Trophoblast cell (in vitro differentiated cells and primary cell): ENCODE data around the gene GNB3.
"Not testable (repeated sequence)": the region's sequence is repeated elsewhere in the genome, so short reads cannot be mapped to it uniquely, and the experiment has no call there.

Experiments
- DNase-seq, 2 donors: peaks; one replicate each; pipeline ENCODE4 v3.0.0-alpha.2; 2016
- H2AFZ ChIP-seq: 2 replicates; pipeline ENCODE4 v1.6.1; 2013; ENCODE audit warnings: low read length, moderate library complexity, mild to moderate bottlenecking; ENCODE audit not compliant: insufficient read depth, poor library complexity
- H2AK5ac ChIP-seq: 2 replicates; pipeline ENCODE4 v1.6.1; 2013; ENCODE audit warnings: mild to moderate bottlenecking, low read length
- H2BK120ac ChIP-seq: 2 replicates; pipeline ENCODE4 v1.6.1; 2013; ENCODE audit warnings: low read length, mild to moderate bottlenecking, moderate library complexity; ENCODE audit not compliant: insufficient read depth, poor library complexity
- H2BK12ac ChIP-seq: 2 replicates; pipeline ENCODE4 v1.6.1; 2013; ENCODE audit warnings: mild to moderate bottlenecking, low read length, moderate library complexity
- H2BK5ac ChIP-seq: 2 replicates; pipeline ENCODE4 v1.6.1; 2013; ENCODE audit warnings: low read length, low read depth, moderate library complexity, mild to moderate bottlenecking; ENCODE audit not compliant: poor library complexity
- H3K14ac ChIP-seq: 2 replicates; pipeline ENCODE4 v1.6.1; 2013; ENCODE audit warnings: mild to moderate bottlenecking, low read length
- H3K18ac ChIP-seq: 2 replicates; pipeline ENCODE4 v1.6.1; 2013; ENCODE audit warnings: mild to moderate bottlenecking, low read length
- H3K23ac ChIP-seq: 2 replicates; pipeline ENCODE4 v1.6.1; 2013; ENCODE audit warnings: low read length
- H3K27ac ChIP-seq: 2 replicates; pipeline ENCODE4 v1.5.1; 2013; ENCODE audit warnings: low read depth, mild to moderate bottlenecking, inconsistent platforms, low read length, moderate library complexity
- H3K27me3 ChIP-seq: 2 replicates; pipeline ENCODE4 v1.6.1; 2013; ENCODE audit warnings: inconsistent platforms, mild to moderate bottlenecking, low read length, moderate library complexity; ENCODE audit not compliant: insufficient read depth
- H3K36me3 ChIP-seq, 2 experiments: 1 replicate in 1 of 2; 2 replicates in 1 of 2; pipeline ENCODE4 v1.6.1; 2013; ENCODE audit warnings: low read length in 2 of 2, mild to moderate bottlenecking in 2 of 2, moderate library complexity in 1 of 2; ENCODE audit not compliant: insufficient read depth in 2 of 2, control insufficient read depth in 1 of 2
- H3K4ac ChIP-seq: 2 replicates; pipeline ENCODE4 v1.6.1; 2013; ENCODE audit warnings: low read depth, mild to moderate bottlenecking, low read length, moderate library complexity
- H3K4me1 ChIP-seq, 2 experiments: 1 replicate in 1 of 2; 2 replicates in 1 of 2; pipeline ENCODE4 v1.6.1; 2013; ENCODE audit warnings: low read length in 2 of 2, mild to moderate bottlenecking in 2 of 2, moderate library complexity in 1 of 2; ENCODE audit not compliant: insufficient read depth in 2 of 2, control insufficient read depth in 1 of 2
- H3K4me2 ChIP-seq: 2 replicates; pipeline ENCODE4 v1.6.1; 2013; ENCODE audit warnings: inconsistent platforms, mild to moderate bottlenecking, low read length, moderate library complexity
- H3K4me3 ChIP-seq: 2 replicates; pipeline ENCODE4 v1.5.1; 2013; ENCODE audit warnings: mild to moderate bottlenecking, low read depth, low read length, inconsistent platforms
- H3K79me1 ChIP-seq: one replicate; pipeline ENCODE4 v1.6.1; 2013; ENCODE audit warnings: low read length
- H3K79me2 ChIP-seq: 2 replicates; pipeline ENCODE4 v1.6.1; 2013; ENCODE audit warnings: low read length, mild to moderate bottlenecking; ENCODE audit not compliant: control insufficient read depth, insufficient read depth, poor library complexity
- H3K9ac ChIP-seq: 2 replicates; pipeline ENCODE4 v1.6.1; 2013; ENCODE audit warnings: mild to moderate bottlenecking, low read length
- H3K9me3 ChIP-seq: 2 replicates; pipeline ENCODE4 v1.6.1; 2013; ENCODE audit warnings: low read depth, mild to moderate bottlenecking, control low read depth, inconsistent platforms, low read length; ENCODE audit not compliant: insufficient read depth
- H4K12ac ChIP-seq: 2 replicates; pipeline ENCODE4 v1.6.1; 2013; ENCODE audit warnings: low read depth, mild to moderate bottlenecking, low read length, moderate library complexity
- H4K8ac ChIP-seq: 2 replicates; pipeline ENCODE4 v1.6.1; 2013; ENCODE audit warnings: low read depth, mild to moderate bottlenecking, low read length, moderate library complexity
- H4K91ac ChIP-seq: one replicate; pipeline ENCODE4 v1.6.1; 2013; ENCODE audit warnings: low read depth, mild to moderate bottlenecking, low read length, moderate library complexity
- WGBS: extraction: QIAGEN DNeasy Blood & Tissue Kit; methylation state at CpG from one replicate; pipeline ENCODE4 v1.1.7; 2013; ENCODE audit warnings: missing lambda C conversion rate; ENCODE audit not compliant: insufficient read length, insufficient coverage; ENCODE audit errors: extremely low coverage; 5-methylcytosine and 5-hydroxymethylcytosine counted together

Gene GNB3

DNA sequence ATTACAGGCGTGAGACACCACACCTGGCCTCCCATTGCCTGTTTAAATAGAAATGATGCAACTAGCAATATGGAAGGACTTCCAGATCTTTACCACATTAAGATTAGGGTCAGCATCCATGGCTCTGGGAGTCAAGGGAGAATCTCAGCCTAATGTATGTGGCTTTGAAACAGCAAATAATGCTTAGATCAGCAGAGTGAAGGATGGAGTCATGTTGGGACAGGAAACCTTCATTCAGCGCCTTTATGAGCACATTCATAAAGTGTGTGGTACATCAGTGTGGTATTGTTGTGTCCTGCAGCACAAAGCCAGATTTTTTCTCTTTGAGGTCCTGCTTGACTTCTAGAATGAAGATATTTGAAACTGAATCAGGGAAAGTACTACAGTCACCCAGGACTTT lies 47.6 kb downstream of the GNB3 start:
- H2BK120ac ChIP-seq = no peak overlapping the region
- H3K4me2 ChIP-seq = no peak overlapping the region
- no peaks in the 10 kb centered on the region for H3K79me2 ChIP-seq
- H3K18ac ChIP-seq = no peak overlapping the region
- no peak overlapping the region for H4K8ac ChIP-seq
- peaks cover 5 to 6% of the 10 kb centered on the region in 2 experiments for H3K4me1 ChIP-seq
- H2AK5ac ChIP-seq = no peak overlapping the region
- no peaks in the 10 kb centered on the region for H3K9me3 ChIP-seq
- no peak overlapping the region for H3K9ac ChIP-seq
- H3K23ac ChIP-seq = no peak overlapping the region
- WGBS = no CpG with 5 or more reads among the region's 2 CpGs
- no peak overlapping the region for H3K14ac ChIP-seq
- no peaks in the 10 kb centered on the region for H3K27me3 ChIP-seq
- no peaks in the 10 kb centered on the region for H3K36me3 ChIP-seq
- no peak overlapping the region for H3K27ac ChIP-seq
- H3K79me1 ChIP-seq = peaks cover 12% of the 10 kb centered on the region
- no peak overlapping the region for H2BK12ac ChIP-seq
- no peak overlapping the region for H4K12ac ChIP-seq
- no peak for DNase-seq
- H4K91ac ChIP-seq = no peak overlapping the region
- H2BK5ac ChIP-seq = no peak overlapping the region
- H3K4me3 ChIP-seq = peak overlapping the region; percentile 43
- no peak overlapping the region for H2AFZ ChIP-seq
- H3K4ac ChIP-seq = no peak overlapping the region

DNA sequence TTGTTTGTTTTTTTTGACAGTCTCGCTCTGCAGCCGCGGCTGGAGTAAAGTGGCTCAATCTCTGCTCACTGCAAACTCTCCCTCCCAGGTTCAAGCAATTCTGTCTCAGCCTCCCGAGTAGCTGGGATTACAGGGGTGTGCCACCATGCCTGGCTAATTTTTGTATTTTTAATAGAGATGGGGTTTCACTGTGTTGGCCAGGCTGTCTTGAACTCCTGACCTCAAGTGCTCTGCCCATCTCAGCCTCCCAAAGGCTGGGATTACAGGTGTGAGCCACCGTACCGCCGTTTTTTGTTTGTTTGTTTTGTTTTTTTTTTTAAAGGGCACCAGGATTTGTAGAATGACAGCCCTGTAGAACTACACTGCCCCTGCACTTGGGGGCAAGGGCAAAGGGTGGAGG lies 48.1 kb downstream of the GNB3 start:
- not testable (repeated sequence) for H3K18ac ChIP-seq, H2BK12ac ChIP-seq, H2BK5ac ChIP-seq, H3K4me1 ChIP-seq, H3K27ac ChIP-seq, H3K4me3 ChIP-seq, H3K79me2 ChIP-seq, H2AFZ ChIP-seq, H3K27me3 ChIP-seq, H4K91ac ChIP-seq, H4K12ac ChIP-seq, H3K9me3 ChIP-seq, H3K9ac ChIP-seq, H3K14ac ChIP-seq, H2AK5ac ChIP-seq, H3K4me2 ChIP-seq, H3K23ac ChIP-seq, H3K36me3 ChIP-seq, H4K8ac ChIP-seq, H2BK120ac ChIP-seq, DNase-seq, H3K4ac ChIP-seq
- peaks cover 12% of the 10 kb centered on the region for H3K79me1 ChIP-seq
- WGBS = no CpG with 5 or more reads among the region's 7 CpGs

DNA sequence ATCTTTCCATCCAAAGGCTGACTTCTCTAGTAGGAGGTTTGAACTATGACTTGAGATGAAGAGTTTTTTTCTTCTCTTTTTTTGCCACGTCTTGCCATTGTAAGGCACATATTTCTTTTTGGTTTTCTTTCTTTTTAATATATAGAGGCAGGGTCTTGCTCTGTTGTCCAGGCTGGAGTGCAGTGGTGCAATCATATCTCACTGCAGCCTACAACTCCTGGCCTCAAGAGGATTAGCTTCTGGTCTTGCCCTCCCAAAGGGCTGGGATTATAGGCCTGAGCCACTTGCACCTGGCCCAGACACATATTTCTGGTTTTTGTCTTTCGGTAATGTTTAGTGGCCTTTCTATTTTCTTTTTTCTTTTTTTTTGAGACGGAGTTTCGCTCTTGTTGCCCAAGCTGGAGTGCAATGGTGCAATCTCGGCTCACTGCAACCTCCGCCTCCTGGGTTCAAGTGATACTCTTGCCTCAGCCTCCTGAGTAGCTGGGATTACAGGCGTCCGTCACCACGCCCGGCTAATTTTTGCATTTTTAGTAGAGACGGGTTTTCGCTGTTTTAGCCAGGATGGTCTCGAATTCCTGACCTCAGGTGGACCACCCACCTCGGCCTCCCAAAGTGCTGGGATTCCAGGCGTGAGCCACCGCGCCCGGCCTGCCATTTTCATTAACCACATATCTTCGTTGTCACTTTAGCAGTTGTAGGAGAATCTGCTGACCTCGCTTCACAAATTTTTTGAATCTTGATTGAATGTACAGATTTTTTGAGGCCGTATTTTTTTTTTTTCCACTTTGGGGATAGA lies 49.2 kb downstream of the GNB3 start:
- H3K9ac ChIP-seq, H4K8ac ChIP-seq, H3K27me3 ChIP-seq, H2BK5ac ChIP-seq, H3K9me3 ChIP-seq, H3K14ac ChIP-seq, H4K12ac ChIP-seq, H3K4me3 ChIP-seq, H2AK5ac ChIP-seq, H3K79me2 ChIP-seq, H3K36me3 ChIP-seq, H3K4ac ChIP-seq, H3K23ac ChIP-seq, H2BK120ac ChIP-seq, H2AFZ ChIP-seq, H3K4me1 ChIP-seq, H3K4me2 ChIP-seq, H3K18ac ChIP-seq: not testable (repeated sequence)
- Histone ChIP-seq H2BK12ac (peak overlapping the region; percentile 73), H3K79me1 (peaks cover 12% of the 10 kb centered on the region), H3K27ac (peak overlapping the region; percentile 94), H4K91ac (peak overlapping the region; percentile 57)
- DNase-seq = peak in 1 of 2 donors; percentile 10
- no CpG with 5 or more reads among the region's 21 CpGs for WGBS

DNA sequence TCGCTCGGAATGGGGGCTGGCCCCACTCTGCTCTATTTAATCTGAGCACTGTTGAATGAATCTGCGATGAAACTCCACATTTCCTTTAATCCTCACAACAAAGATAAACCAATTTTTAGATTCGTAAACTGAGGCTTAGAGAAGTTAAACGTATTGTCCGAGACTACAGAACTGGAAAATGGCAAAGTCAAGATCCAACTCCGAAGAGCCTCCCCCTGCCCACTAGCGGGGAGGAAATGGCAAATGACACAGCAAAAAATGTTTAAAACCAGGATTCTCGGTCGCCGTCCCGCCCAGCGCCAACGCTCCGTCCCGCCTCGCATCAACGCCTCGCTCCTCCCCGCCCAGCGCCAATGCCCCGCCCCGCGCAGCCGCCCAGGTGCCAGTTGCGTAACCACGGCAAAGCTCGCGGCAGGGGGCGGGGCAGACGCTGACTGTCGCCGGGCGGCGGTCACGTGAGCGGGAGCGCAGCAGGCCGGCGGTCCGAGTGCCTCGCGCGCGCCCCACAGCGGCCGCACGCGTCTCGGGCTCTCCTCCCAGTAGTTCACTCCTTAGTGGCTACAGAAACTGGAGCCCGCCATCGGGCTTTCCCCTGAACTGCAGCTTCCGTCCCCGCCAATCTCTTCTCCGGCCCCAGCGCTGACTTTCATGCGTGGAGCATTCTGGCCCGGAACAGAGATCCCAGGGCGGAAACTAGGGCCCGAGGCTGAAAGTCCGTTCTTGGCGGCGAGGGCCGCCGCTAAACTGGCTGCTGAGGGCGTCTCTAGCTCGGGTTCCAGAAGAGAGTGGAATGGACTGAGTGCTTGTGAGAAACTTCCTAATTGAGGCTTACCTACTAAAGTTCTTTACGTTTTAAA lies 50.3 kb downstream of the GNB3 start:
- peak overlapping the region; percentile 72 for H3K4ac ChIP-seq
- H3K4me2 ChIP-seq = peak overlapping the region; percentile 98
- H3K4me1 ChIP-seq = peaks cover 2 to 3% of the 10 kb centered on the region in 2 experiments
- H3K79me2 ChIP-seq = no peaks in the 10 kb centered on the region
- no peaks in the 10 kb centered on the region for H3K27me3 ChIP-seq
- H3K4me3 ChIP-seq = peak overlapping the region; percentile 64
- H3K18ac ChIP-seq = peak overlapping the region; percentile 67
- H3K9ac ChIP-seq = peak overlapping the region; percentile 94
- H2BK5ac ChIP-seq = peak overlapping the region; percentile 91
- peak overlapping the region; percentile 88 for H3K14ac ChIP-seq
- H2BK120ac ChIP-seq = peak overlapping the region; percentile 81
- no CpG with 5 or more reads among the region's 68 CpGs for WGBS
- H3K36me3 ChIP-seq = no peaks in the 10 kb centered on the region
- H2BK12ac ChIP-seq = no peak overlapping the region
- peaks cover 12% of the 10 kb centered on the region for H3K79me1 ChIP-seq
- peak overlapping the region; percentile 94 for H4K12ac ChIP-seq
- H4K91ac ChIP-seq = peak overlapping the region; percentile 95
- no peaks in the 10 kb centered on the region for H3K9me3 ChIP-seq
- peak; percentile 96 to 99 for DNase-seq
- H2AK5ac ChIP-seq = no peak overlapping the region
- peak overlapping the region; percentile 93 for H2AFZ ChIP-seq
- H3K27ac ChIP-seq = peak overlapping the region; percentile 94
- H3K23ac ChIP-seq = no peak overlapping the region
- H4K8ac ChIP-seq = peak overlapping the region; percentile 96
